Activated CD8-positive, alpha-beta T cell treated with anti-CD3 and anti-CD28 coated beads, Interleukin-2, amount 10 ng/mL, durations not matched to agents 7 days and 5 days (primary cell): ENCODE data around the gene GBX2. TPM values are rescaled to one million over a fixed set of nuclear protein-coding genes. Genes with fewer than 3 reads are reported as not detected.
A peak's percentile ranks its signal among the peaks of the same experiment; 100 is the strongest.

Source experiments
- ATAC-seq: fragments of 150-1000 bp; cut with Tn5 transposase; one replicate; pipeline ENCODE4 v1.10.0; 2021; ENCODE audit warnings: moderate library complexity
- CTCF ChIA-PET: fragments of 350-600 bp; sonication (Branson Sonifier 250); formaldehyde crosslinking; loops from one replicate; lab custom pipeline; 2021; ENCODE audit warnings: antibody characterized with exemption; lab: Charles Lee
- POLR2A ChIA-PET: fragments of 350-600 bp; sonication (Branson Sonifier 250); formaldehyde crosslinking; loops from one replicate; lab custom pipeline; 2021; ENCODE audit warnings: antibody characterized with exemption; lab: Charles Lee
- DNase-seq: peaks from one replicate; pipeline ENCODE4 v3.0.0-alpha.2; 2020
- H3K27ac Mint-ChIP-seq: one replicate; pipeline ENCODE4 v1.8.0; 2021; ENCODE audit warnings: mild to moderate bottlenecking, mixed read lengths
- H3K27me3 Mint-ChIP-seq: one replicate; pipeline ENCODE4 v1.8.0; 2021; ENCODE audit warnings: low read depth, mixed read lengths
- H3K36me3 Mint-ChIP-seq: one replicate; pipeline ENCODE4 v1.8.0; 2021; ENCODE audit warnings: low read depth, mixed read lengths
- H3K4me1 Mint-ChIP-seq: one replicate; pipeline ENCODE4 v1.8.0; 2021; ENCODE audit warnings: low read depth, mixed read lengths
- H3K4me3 Mint-ChIP-seq: one replicate; pipeline ENCODE4 v1.8.0; 2021; ENCODE audit warnings: mild to moderate bottlenecking, mixed read lengths
- H3K9me3 Mint-ChIP-seq: one replicate; pipeline ENCODE4 v1.8.0; 2022; ENCODE audit warnings: mixed read lengths; ENCODE audit not compliant: insufficient read depth
- total RNA-seq, 2 experiments: library from RNA; stranded (reverse); gene quantifications; one replicate each; pipeline ENCODE4 v1.2.3, GENCODE V29; 2021

The GBX2 gene
- total RNA-seq, 2 experiments from 2014 or later = not detected

GRCh38 chr2:236179236-236180075 is 11.3 kb upstream of the GBX2 start:
- peaks cover 4% of the 10 kb centered on the region for H3K4me1 Mint-ChIP-seq
- peaks cover 47% of the 10 kb centered on the region for H3K27me3 Mint-ChIP-seq
- CTCF ChIA-PET = interaction anchor here (1.5 to 7.2 kb wide), 3 partner anchors 9 to 400 kb away, joined by 4 to 48 read pairs (median 19); no protein-coding TSS in a partner anchor
- no peaks in the 10 kb centered on the region for H3K9me3 Mint-ChIP-seq
- ATAC-seq (no peak), DNase-seq (no peak)
- H3K4me3 Mint-ChIP-seq = no peak overlapping the region
- no peaks in the 10 kb centered on the region for H3K36me3 Mint-ChIP-seq
- no peak overlapping the region for H3K27ac Mint-ChIP-seq
- POLR2A ChIA-PET = no interaction called here

- Mint-ChIP-seq H3K36me3 (no peaks in the 10 kb centered on the region), H3K9me3 (no peaks in the 10 kb centered on the region), H3K4me3 (no peak overlapping the region), H3K27me3 (peaks cover 53% of the 10 kb centered on the region), H3K27ac (no peak overlapping the region), H3K4me1 (peaks cover 4% of the 10 kb centered on the region)
- DNase-seq (no peak), ATAC-seq (no peak)
- CTCF ChIA-PET = interaction anchor here (7.2 kb wide), 1 partner anchor 399 kb away, joined by 48 read pairs; no protein-coding TSS in a partner anchor
- POLR2A ChIA-PET = no interaction called here
Observed at GRCh38 chr2:236178890-236179235, 10.7 kb upstream of the GBX2 start.

GRCh38 chr2:236177967-236178889 is 10.0 kb upstream of the GBX2 start:
- ATAC-seq (no peak), DNase-seq (peak; percentile 37)
- Mint-ChIP-seq H3K4me3 (peak overlapping the region; percentile 28), H3K27ac (no peak overlapping the region), H3K27me3 (peaks cover 58% of the 10 kb centered on the region), H3K36me3 (no peaks in the 10 kb centered on the region), H3K4me1 (peaks cover 4% of the 10 kb centered on the region), H3K9me3 (no peaks in the 10 kb centered on the region)
- CTCF ChIA-PET = interaction anchor here (1.3 to 7.2 kb wide), 5 partner anchors 9 to 413 kb away, joined by 4 to 48 read pairs (median 6); no protein-coding TSS in a partner anchor
- POLR2A ChIA-PET = no interaction called here

GRCh38 chr2:236177604-236177966 is 9.4 kb upstream of the GBX2 start:
- no peak for ATAC-seq
- no peak overlapping the region for H3K27ac Mint-ChIP-seq
- peak; percentile 34 for DNase-seq
- no peak overlapping the region for H3K4me3 Mint-ChIP-seq
- peaks cover 54% of the 10 kb centered on the region for H3K27me3 Mint-ChIP-seq
- H3K36me3 Mint-ChIP-seq = no peaks in the 10 kb centered on the region
- ChIA-PET POLR2A (no interaction called here), CTCF (interaction anchor here (1.3 to 7.2 kb wide), 5 partner anchors 8 to 412 kb away, joined by 4 to 48 read pairs (median 6); no protein-coding TSS in a partner anchor)
- H3K4me1 Mint-ChIP-seq = peaks cover 4% of the 10 kb centered on the region
- no peaks in the 10 kb centered on the region for H3K9me3 Mint-ChIP-seq

- peaks cover 4% of the 10 kb centered on the region for H3K4me1 Mint-ChIP-seq
- H3K4me3 Mint-ChIP-seq = no peak overlapping the region
- peaks cover 2% of the 10 kb centered on the region for H3K36me3 Mint-ChIP-seq
- peaks cover 56% of the 10 kb centered on the region for H3K27me3 Mint-ChIP-seq
- no peaks in the 10 kb centered on the region for H3K9me3 Mint-ChIP-seq
- H3K27ac Mint-ChIP-seq = no peak overlapping the region
- ChIA-PET CTCF (interaction anchor here (1.3 to 7.2 kb wide), 5 partner anchors 8 to 411 kb away, joined by 4 to 48 read pairs (median 6); no protein-coding TSS in a partner anchor), POLR2A (no interaction called here)
- DNase-seq (no peak), ATAC-seq (no peak)
Observed at GRCh38 chr2:236176951-236177350, 8.8 kb upstream of the GBX2 start.

GRCh38 chr2:236176417-236176816 is 8.2 kb upstream of the GBX2 start:
- ATAC-seq = no peak
- CTCF ChIA-PET = interaction anchor here (1.2 to 1.4 kb wide), 2 partner anchors 11 to 14 kb away, joined by 3 to 5 read pairs; no protein-coding TSS in a partner anchor

GRCh38 chr2:236175548-236176150 is 7.5 kb upstream of the GBX2 start:
- peaks cover 3% of the 10 kb centered on the region for H3K36me3 Mint-ChIP-seq
- ATAC-seq (no peak), DNase-seq (no peak)
- no peaks in the 10 kb centered on the region for H3K9me3 Mint-ChIP-seq
- CTCF ChIA-PET = interaction anchor here (1.2 to 1.4 kb wide), 2 partner anchors 10 to 13 kb away, joined by 3 to 5 read pairs; no protein-coding TSS in a partner anchor
- peaks cover 4% of the 10 kb centered on the region for H3K4me1 Mint-ChIP-seq
- POLR2A ChIA-PET = no interaction called here
- H3K27me3 Mint-ChIP-seq = peaks cover 61% of the 10 kb centered on the region
- H3K4me3 Mint-ChIP-seq = no peak overlapping the region
- H3K27ac Mint-ChIP-seq = no peak overlapping the region

More at GRCh38 chr2:236176417-236176816, 8.2 kb upstream of the GBX2 start:
- Mint-ChIP-seq H3K4me3 (no peak overlapping the region), H3K9me3 (no peaks in the 10 kb centered on the region), H3K36me3 (peaks cover 3% of the 10 kb centered on the region), H3K4me1 (peaks cover 4% of the 10 kb centered on the region), H3K27me3 (peaks cover 59% of the 10 kb centered on the region), H3K27ac (no peak overlapping the region)
- no peak for DNase-seq
- POLR2A ChIA-PET = no interaction called here

- ChIA-PET CTCF (no interaction called here), POLR2A (no interaction called here)
- DNase-seq (no peak), ATAC-seq (no peak)
- no peaks in the 10 kb centered on the region for H3K9me3 Mint-ChIP-seq
- no peak overlapping the region for H3K4me3 Mint-ChIP-seq
- H3K4me1 Mint-ChIP-seq = peaks cover 4% of the 10 kb centered on the region
- no peak overlapping the region for H3K27ac Mint-ChIP-seq
- H3K36me3 Mint-ChIP-seq = peaks cover 12% of the 10 kb centered on the region
- peaks cover 67% of the 10 kb centered on the region for H3K27me3 Mint-ChIP-seq
Observed at GRCh38 chr2:236173729-236174607, 5.8 kb upstream of the GBX2 start.

GRCh38 chr2:236173036-236173728 is 5.0 kb upstream of the GBX2 start:
- ATAC-seq (no peak), DNase-seq (no peak)
- H3K36me3 Mint-ChIP-seq = peaks cover 12% of the 10 kb centered on the region
- no peak overlapping the region for H3K4me3 Mint-ChIP-seq
- peaks cover 1% of the 10 kb centered on the region for H3K4me1 Mint-ChIP-seq
- H3K27me3 Mint-ChIP-seq = peaks cover 64% of the 10 kb centered on the region
- no peak overlapping the region for H3K27ac Mint-ChIP-seq
- ChIA-PET CTCF (no interaction called here), POLR2A (no interaction called here)
- H3K9me3 Mint-ChIP-seq = no peaks in the 10 kb centered on the region

- H3K4me1 Mint-ChIP-seq = no peaks in the 10 kb centered on the region
- H3K4me3 Mint-ChIP-seq = peak overlapping the region; percentile 5
- H3K9me3 Mint-ChIP-seq = no peaks in the 10 kb centered on the region
- peaks cover 12% of the 10 kb centered on the region for H3K36me3 Mint-ChIP-seq
- POLR2A ChIA-PET = no interaction called here
- no peak overlapping the region for H3K27ac Mint-ChIP-seq
- ATAC-seq (no peak), DNase-seq (no peak)
- H3K27me3 Mint-ChIP-seq = peaks cover 60% of the 10 kb centered on the region
- CTCF ChIA-PET = no interaction called here
Observed at GRCh38 chr2:236172255-236173035, 4.3 kb upstream of the GBX2 start.
